PFSK-1 (cell line): Measurements from ENCODE around the gene GDPD3.

ENCODE experiments used
- POLR2AphosphoS5 ChIP-seq: IDR thresholded peaks from 2 replicates; pipeline ENCODE4 v1.6.1; 2012; ENCODE audit warnings: low read depth, mild to moderate bottlenecking, control low read depth, low read length, moderate library complexity
- SIN3A ChIP-seq: IDR thresholded peaks from 2 replicates; pipeline ENCODE4 v1.6.1; 2012; ENCODE audit warnings: mild to moderate bottlenecking, low read length, moderate library complexity, borderline replicate concordance; ENCODE audit not compliant: insufficient read depth
- TF ChIP-seq, protein P1 (sequence below), 2 experiments: IDR thresholded peaks; 2 replicates each; pipeline versions ENCODE4 v1.6.1 to v1.8.0; 2011 to 2012; ENCODE audit warnings: low read depth in 2 of 2, low read length in 2 of 2, control low read depth in 1 of 2, inconsistent platforms in 1 of 2, mild to moderate bottlenecking in 1 of 2, moderate library complexity in 1 of 2; ENCODE audit not compliant: insufficient read depth in 1 of 2

DNA sequence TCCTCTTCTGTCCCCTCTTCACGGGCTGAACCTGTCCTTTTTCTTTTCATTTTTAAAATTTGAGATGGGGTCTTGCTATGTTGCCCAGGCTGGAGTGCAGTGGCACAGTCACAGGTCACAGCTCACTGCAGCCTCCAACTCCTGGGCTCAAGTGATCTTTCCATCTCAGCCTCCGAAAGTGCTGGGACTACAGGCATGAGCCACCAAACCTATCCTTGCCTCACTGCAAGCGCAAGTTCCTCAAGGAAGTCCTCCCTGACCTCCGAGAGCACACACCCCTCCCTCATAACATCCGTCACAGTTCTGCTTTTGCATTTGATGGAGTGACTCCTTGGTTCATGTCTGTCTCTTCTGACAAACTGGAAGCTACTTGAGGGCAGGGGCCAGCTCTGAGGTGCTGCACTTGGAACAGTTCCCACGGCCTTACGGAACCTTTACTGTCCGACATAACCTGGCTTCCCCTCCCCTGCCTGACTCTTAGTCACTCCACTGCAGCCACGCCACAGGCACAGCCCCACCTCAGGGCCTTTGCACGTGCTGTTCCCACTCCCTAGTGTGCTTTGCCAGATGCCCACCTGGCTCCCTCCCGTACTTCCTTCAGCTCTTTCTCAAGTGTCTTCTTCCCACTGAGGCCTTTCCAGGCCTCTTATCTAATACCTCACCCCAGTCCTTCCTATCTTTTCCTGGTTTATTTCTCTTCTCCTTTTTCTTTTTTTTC, 26.0 kb downstream of the GDPD3 start:
- TF ChIP-seq, protein P1, sequence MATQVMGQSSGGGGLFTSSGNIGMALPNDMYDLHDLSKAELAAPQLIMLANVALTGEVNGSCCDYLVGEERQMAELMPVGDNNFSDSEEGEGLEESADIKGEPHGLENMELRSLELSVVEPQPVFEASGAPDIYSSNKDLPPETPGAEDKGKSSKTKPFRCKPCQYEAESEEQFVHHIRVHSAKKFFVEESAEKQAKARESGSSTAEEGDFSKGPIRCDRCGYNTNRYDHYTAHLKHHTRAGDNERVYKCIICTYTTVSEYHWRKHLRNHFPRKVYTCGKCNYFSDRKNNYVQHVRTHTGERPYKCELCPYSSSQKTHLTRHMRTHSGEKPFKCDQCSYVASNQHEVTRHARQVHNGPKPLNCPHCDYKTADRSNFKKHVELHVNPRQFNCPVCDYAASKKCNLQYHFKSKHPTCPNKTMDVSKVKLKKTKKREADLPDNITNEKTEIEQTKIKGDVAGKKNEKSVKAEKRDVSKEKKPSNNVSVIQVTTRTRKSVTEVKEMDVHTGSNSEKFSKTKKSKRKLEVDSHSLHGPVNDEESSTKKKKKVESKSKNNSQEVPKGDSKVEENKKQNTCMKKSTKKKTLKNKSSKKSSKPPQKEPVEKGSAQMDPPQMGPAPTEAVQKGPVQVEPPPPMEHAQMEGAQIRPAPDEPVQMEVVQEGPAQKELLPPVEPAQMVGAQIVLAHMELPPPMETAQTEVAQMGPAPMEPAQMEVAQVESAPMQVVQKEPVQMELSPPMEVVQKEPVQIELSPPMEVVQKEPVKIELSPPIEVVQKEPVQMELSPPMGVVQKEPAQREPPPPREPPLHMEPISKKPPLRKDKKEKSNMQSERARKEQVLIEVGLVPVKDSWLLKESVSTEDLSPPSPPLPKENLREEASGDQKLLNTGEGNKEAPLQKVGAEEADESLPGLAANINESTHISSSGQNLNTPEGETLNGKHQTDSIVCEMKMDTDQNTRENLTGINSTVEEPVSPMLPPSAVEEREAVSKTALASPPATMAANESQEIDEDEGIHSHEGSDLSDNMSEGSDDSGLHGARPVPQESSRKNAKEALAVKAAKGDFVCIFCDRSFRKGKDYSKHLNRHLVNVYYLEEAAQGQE (IDR thresholded peaks at IDR 0.05; ENCODE audit: insufficient read depth in 1 of 2, low read depth in 2 of 2, low read length in 2 of 2) = no peak
- TF ChIP-seq POLR2AphosphoS5 (no peak; the same call in 1 of the 2 replicates), SIN3A (no peak)
